Fibroblast of lung (primary cell): ENCODE results near the gene DNASE2B.

Experiments
- EZH2 ChIP-seq: IDR thresholded peaks from 2 replicates; pipeline ENCODE4 v1.5.1; 2012; ENCODE audit warnings: low read length, control low read depth, mild to moderate bottlenecking; ENCODE audit errors: missing control alignments
- TF ChIP-seq, protein P1 (sequence below), 2 donors: IDR thresholded peaks in 1 of 2; conservative IDR thresholded peaks in 1 of 2; 1 replicate in 1 of 2; 2 replicates in 1 of 2; pipeline ENCODE4 v1.5.1; 2011 to 2012; ENCODE audit warnings: low read length in 2 of 2, control low read depth in 1 of 2, inconsistent platforms in 1 of 2, low read depth in 1 of 2, mild to moderate bottlenecking in 1 of 2

DNA sequence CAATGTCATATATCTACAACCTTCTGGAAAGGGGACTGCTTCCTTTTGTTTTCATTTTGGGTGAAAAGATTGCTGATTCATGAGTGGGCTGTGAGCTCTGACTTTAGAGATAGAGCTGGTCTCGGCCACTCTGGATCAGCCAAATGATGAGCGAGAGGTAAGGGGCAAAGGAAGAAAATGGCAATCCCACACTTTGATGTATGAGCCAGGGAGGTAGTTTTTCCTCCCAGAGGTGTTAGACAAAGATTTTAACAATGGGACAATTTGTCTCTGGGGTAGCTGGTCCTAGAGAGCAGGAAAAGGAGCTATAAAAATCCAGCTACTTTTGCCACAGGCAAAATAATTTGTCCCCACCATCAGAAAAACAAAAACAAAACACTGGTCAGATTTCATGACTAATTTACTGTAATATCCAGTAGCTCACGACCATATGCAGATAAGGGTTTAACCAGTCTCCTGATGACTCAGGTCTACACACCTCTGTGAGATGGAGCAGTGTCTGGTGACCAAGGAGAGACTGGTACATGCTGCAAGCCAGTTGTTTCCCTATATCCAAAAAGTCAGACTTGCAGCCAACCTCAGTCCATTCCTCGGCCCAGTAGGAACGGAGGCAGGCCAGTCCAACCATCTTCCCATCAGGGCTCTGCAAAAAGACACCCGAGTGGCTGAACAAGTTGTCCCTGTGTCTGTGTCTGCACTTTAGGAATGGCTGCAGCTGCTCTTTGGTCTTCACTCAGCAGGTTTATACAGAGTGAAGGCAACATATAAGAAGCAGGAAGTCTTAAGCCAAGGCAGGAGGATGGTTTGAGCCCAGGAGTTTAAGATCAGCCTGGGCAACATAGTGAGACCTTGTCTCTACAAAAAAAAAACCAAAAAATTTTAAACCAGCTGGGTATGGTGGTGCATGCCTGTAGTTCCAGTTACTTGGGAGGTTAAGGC lies 29.2 kb downstream of the DNASE2B start:
- TF ChIP-seq, protein P1, sequence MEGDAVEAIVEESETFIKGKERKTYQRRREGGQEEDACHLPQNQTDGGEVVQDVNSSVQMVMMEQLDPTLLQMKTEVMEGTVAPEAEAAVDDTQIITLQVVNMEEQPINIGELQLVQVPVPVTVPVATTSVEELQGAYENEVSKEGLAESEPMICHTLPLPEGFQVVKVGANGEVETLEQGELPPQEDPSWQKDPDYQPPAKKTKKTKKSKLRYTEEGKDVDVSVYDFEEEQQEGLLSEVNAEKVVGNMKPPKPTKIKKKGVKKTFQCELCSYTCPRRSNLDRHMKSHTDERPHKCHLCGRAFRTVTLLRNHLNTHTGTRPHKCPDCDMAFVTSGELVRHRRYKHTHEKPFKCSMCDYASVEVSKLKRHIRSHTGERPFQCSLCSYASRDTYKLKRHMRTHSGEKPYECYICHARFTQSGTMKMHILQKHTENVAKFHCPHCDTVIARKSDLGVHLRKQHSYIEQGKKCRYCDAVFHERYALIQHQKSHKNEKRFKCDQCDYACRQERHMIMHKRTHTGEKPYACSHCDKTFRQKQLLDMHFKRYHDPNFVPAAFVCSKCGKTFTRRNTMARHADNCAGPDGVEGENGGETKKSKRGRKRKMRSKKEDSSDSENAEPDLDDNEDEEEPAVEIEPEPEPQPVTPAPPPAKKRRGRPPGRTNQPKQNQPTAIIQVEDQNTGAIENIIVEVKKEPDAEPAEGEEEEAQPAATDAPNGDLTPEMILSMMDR (conservative IDR thresholded peaks at IDR 0.05 in 1 of 2, IDR thresholded peaks at IDR 0.05 in 1 of 2; ENCODE audit: low read depth in 1 of 2, low read length in 2 of 2) = no peak
- no peak for TF ChIP-seq EZH2
